NCI-H1417 treated with DMSO at 0.1 percent for 48 hours (cell line): ENCODE data around the gene ASPM.
"Not testable (repeated sequence)": the region's sequence is repeated elsewhere in the genome, so short reads cannot be mapped to it uniquely, and the experiment has no call there.

Experiments
- DNase-seq: peaks from one replicate; lab custom pipeline; 2025; lab: John Stamatoyannopoulos, UW

The ASPM gene

DNA sequence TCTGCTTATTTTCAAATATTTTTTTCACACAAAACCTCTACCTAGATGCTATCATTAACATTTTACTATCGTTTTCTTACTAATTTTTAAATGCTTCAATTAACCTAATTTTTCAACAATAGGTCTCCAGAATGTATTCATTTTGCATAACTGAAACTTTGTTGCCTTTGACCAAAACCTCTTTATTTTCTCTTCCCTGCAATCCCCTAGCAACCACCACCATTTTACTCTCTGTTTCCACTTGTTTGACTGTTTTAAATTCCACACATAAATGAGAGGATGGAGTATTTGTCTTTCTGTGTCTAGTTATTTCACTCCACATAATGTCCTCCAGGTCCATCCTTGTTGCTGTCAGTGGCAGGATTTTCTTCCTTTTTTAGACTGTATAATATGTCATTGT lies 69.9 kb downstream of the ASPM start:
- no peak for DNase-seq

DNA sequence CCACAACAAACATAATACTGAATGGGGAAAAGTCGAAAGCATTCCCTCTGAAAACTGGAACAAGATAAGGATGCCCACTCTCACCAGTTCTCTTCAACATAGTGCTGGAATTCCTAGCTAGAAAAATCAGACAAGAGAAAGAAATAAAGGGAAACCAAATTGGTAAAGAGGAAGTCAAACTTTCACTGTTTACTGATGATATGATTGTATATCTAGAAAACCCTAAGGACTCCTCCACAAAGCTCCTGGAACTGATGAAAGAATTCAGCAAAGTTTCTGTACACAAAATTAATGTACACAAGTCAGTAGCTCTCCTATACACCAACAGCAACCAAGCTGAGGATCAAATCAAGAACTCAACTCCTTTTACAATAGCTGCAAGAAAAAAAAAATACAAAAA lies 72.5 kb downstream of the ASPM start:
- no peak for DNase-seq

DNA sequence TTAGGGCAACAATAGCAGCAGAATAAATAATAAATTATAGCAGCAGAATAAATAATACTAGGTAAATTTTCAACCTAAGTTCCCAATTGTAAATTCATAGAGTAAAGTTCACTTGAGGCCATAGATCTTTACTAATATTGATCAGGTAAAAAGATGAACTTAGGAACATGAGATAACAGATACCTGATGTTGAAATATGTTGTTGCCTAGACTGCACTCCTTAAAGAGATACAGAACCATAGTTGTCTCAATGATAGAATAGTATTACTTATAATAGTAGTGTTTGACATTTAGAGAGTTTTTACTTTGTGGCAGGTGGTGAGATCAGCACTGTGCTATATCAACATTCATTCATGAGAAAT lies 79.0 kb downstream of the ASPM start:
- DNase-seq = no peak

DNA sequence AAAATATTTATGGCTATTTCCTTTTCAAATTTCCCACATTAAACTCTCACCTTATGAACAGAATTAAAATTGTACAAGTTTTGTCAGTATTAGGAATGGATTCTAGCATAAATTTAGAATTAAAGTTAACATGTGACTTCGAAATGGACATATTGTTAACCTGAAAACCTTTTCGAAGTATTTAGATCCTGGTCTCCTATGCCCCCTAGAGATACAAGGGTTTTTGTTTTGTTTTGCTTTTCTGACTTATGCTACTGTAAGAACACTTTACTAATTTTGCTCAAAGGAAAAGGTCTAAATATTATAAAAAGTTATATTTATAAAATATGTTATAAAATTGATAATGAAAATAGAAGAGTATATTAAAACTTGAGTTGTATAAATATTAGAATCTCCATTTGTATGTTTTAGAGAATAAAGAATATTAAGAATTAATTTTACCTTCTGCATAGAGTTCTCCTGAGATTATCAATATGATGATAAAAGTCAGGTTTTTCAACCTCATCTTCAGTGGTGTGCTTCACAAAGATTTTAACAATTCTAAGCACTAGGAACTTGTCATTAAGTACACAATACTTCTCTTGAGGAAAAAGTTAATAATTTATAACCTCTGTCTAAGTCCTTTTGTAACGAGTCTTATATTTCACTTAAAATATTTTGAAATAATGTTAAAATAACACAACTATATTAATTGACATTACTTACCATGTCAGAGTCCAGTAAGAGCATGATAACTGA lies 79.6 kb downstream of the ASPM start, which contains the start of gene F13B:
TSS of gene F13B (minus strand) at position 542 of the 738 bp plus-strand sequence. CDS start at position 505, 37 bp downstream.
- no peak for DNase-seq

DNA sequence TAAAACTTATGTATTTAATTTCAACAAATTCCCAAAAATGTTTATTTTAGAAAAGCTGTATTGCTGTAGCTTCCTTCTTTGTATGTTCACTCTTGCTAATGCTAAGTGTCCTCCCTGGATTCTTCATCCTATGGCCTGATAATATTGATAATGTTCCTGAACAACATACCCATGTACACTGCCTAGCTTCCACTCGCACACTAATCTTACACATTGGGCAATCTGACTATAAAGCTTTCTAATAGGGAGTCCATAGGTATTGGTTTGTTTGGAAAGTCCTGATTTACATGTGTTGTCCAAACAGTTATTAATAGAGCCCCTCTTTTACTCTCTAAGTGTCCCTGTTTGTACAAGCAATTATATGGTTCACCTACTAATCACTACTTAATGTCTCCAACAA lies 80.2 kb downstream of the ASPM start:
- no peak for DNase-seq

DNA sequence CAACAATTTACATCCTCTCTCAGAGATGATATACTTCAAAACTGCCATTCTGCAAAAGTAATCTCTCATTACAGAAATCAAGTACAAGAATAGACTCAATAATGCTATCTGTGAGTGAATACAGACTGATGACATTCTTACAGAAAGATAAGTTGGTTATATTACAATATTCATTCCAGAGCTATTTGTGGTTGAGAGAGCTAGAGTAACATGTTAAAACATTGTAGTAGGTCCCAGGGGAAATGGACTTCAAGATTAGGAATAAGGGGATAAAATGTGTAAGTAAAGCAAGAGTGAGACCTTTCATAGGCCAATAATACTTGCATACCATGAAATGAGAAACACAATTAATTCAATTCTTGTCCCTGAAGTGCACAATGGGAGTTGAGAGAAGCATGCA lies 80.9 kb downstream of the ASPM start:
- DNase-seq = no peak

DNA sequence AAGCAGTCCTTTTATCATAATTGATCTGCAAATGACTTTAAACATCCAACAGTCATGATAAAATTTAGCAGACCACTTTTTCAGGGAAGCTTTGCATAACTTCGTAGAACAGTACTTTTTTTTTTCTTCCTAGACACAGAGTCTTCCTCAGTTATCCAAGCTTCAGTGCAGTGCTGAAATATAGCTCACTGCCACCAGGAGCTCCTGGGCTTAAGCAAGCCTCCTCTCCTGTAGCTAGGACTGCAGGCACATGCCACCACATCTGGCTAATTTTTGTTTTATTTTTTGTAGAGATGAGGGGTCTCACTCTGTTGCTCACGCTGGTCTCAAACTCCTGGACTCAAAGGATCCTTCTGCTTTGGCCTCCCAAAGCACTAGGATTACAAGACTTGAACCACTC lies 83.3 kb downstream of the ASPM start:
- DNase-seq = no peak

DNA sequence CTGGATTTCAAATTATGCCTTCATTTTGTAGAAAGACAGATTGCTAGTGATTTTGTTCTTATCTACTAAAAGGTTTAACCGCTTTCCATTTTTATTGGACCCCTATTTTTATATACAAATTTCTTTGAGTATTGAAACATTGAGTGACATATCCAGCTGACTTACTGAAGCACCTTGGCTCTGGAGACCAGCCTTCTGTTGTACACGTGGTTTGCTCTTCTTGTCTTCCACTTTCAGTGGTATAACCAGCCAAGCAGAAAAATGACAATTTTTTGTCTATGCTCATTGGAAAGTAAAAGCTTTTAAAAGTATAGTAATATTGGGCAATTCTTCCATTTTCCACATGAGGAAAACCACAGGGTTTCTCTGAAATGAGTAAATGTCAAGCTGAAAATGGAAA lies 83.8 kb downstream of the ASPM start:
- no peak for DNase-seq

DNA sequence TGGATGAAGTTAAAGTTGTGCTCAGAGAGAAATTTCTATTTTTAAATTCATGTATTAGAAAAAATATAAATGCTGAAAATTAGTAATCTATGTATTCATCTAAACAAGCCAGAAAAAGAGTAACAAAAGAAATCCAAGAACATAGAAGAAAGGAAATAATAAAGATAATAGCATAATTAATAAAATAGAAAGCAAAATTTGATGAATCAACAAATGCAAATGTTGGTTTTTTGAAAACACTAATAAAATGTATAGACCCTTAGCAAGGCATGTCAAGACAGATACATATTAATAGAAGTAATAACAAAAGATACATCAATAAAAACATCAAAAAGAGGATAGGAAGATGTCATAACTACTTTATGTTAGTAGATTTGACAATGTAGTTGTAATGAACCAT lies 97.4 kb downstream of the ASPM start:
- DNase-seq = no peak

DNA sequence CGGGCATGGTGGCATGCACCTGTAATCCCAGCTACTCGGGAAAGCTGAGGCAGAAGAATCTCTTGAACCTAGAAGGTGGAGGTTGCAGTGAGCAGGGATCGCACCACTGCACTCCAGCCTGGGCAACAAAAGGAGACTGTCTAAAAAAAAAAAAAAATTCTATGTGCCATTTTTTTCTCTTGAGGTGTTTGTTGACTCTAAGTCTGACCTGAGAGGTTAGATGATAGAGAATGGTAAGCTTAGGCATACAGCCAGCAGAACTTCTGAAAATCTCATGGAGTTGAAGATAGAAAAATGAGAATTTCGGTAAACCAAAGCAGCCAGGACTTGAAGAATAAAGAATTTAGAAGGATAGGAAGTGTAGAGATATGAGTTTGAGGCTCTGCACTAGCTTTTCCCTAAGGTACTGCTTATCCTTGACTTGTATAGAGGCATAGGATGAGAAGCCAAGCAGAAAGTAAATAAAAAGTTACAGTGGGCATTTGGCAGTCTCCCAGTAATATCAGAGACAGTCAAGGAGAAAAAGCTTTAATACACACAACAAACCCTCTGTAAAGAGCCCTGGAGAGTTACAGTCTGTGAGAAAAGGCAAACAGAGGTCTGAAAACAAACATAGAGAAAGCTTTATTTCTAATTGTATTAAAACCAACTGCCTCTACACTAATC lies 103.7 kb downstream of the ASPM start:
- no peak for DNase-seq

DNA sequence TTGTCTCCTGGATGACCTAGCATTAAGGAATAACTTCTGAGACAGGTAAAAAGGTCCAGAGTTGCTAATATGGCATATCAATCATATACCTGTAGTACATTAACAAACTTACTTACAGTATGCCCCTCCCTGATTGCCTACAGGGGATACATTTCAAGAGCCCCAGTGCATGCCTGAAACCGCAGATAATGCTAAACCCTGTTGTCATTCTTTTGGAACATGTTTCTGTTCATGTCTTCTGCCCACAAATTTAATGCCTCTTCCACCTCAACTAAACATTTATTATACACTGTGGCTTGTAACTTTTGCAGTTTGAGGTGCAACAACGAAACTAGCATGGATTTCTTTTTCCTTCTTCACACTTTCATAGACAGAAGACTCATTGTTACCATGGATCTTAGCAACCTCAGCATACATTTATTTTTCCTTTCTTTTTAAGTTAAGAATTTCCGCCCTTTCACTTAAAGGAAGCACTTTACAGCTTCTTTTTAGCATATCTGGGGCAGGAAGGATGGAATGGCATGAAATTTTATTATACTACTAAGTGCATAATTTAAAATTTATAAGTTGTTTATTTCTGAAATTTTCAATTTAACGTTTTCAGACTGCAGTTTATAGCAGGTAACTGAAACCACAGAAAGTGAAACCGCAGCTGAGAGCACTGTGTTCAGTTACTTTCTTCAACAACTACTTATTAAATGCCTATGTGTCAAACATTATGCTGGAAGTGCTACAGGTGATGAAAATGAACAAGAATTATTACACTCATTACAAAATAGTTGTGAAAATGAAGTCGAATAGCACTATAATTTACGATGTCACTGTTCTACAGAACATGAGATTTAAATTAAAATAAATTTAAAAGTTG lies 104.7 kb downstream of the ASPM start:
- DNase-seq = no peak

DNA sequence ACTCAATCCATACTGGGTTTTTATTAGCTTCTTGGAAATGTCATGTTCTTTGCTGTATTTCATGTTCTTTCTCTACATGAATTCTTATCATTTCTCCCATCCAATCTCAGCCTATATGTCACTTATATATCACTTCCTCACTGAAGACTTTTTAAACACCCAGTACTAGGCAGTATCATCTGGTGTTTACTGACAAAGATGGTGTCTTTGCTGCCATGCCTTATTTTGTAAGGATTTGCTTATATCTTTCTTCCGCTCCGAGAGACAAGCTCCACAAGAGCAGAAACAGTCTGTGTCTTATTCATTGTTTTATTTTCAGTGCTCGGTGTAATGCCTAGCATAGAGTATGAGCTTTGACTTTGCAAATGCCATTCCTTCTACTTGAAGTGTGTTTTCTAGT lies 109.6 kb downstream of the ASPM start:
- no peak for DNase-seq

DNA sequence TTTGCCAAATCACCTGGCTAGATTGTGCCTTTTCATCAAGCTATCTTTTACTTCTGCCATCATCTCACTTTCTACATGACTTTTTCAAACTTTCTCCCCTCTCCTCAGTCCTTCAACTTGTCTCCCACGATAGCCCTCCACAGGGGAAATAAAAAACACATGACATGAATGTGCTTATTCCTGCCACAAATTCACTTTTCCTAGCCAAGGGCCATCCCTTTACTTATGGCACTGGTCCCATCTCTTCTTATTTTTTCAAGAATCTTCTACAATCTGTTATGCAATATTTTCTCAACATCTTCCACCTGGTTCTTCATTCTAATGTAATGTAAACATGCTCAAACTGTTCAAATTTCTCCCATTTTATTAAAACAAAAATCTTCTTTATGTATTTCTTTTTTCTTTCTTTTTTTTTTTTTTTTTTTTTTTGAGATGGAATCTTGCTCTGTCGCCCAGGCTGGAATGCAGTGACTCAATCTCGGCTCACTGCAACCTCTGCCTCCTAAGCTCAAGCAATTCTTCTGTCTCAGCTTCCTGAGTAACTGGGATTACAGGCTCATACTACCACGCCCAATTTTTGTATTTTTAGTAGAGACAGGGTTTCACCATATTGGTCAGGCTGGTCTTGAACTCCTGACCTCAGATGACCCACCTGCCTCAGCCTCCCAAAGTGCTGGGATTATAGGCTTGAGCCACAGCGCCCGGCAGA lies 111.7 kb downstream of the ASPM start:
- not testable (repeated sequence) for DNase-seq
